Mucosa of stomach (tissue), 1 donor: ENCODE data around the gene USP17L20.
"Not testable (repeated sequence)": the region's sequence is repeated elsewhere in the genome, so short reads cannot be mapped to it uniquely, and the experiment has no call there.

Experiments
- H3K27me3 ChIP-seq: one replicate; pipeline ENCODE4 v1.7.0; 2013; ENCODE audit warnings: mild to moderate bottlenecking, low read length; ENCODE audit not compliant: control insufficient read depth, insufficient read depth
- H3K36me3 ChIP-seq: one replicate; pipeline ENCODE4 v1.7.0; 2013; ENCODE audit warnings: low read length; ENCODE audit not compliant: control insufficient read depth, insufficient read depth
- H3K4me1 ChIP-seq: one replicate; pipeline ENCODE4 v1.7.0; 2013; ENCODE audit warnings: mild to moderate bottlenecking, low read length; ENCODE audit not compliant: control insufficient read depth, insufficient read depth
- H3K4me3 ChIP-seq: one replicate; pipeline ENCODE4 v1.7.0; 2013; ENCODE audit warnings: low read length
- H3K9ac ChIP-seq: one replicate; pipeline ENCODE4 v1.7.0; 2013; ENCODE audit warnings: mild to moderate bottlenecking, low read length, moderate library complexity
- H3K9me3 ChIP-seq: one replicate; pipeline ENCODE4 v1.7.0; 2013; ENCODE audit warnings: mild to moderate bottlenecking, low read length, moderate library complexity; ENCODE audit not compliant: control insufficient read depth
- donor health status: Pancreatic carcinoma.

Gene USP17L20

GRCh38 chr4:9262572-9262971 lies 4.6 kb downstream of the USP17L20 start, which contains the start of gene USP17L21:
Gene USP17L21 (plus strand): TSS chr4:9262872. CDS start chr4:9262872, 0 bp downstream.
- not testable (repeated sequence) for H3K4me3 ChIP-seq, H3K4me1 ChIP-seq, H3K27me3 ChIP-seq, H3K36me3 ChIP-seq, H3K9me3 ChIP-seq, H3K9ac ChIP-seq

GRCh38 chr4:9267319-9267718 lies 9.4 kb downstream of the USP17L20 start, which contains the start of gene USP17L22:
Gene USP17L22 (plus strand): TSS chr4:9267619. CDS start chr4:9267619, 0 bp downstream.
- not testable (repeated sequence) for H3K27me3 ChIP-seq, H3K9ac ChIP-seq, H3K4me1 ChIP-seq, H3K4me3 ChIP-seq, H3K9me3 ChIP-seq, H3K36me3 ChIP-seq

DNA sequence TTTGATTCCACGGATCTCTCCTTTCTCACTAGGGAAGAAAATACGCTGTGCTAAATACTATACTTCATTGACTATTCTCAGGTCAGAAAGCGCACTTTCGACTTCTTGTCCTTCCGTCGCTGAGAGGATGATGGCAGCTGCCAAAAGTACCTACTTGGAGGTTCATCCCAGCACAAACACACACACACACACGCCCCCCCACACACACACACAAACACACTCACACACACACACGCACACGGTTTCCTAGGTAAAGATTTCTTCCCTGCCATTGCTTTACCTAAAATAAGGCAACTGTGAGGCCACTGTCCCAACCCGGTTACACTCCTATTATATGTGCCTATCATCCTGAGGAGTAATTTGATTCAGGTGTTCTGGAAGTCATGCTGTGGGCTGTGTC lies 13.8 kb downstream of the USP17L20 start:
- not testable (repeated sequence) for H3K9me3 ChIP-seq, H3K4me1 ChIP-seq, H3K27me3 ChIP-seq, H3K36me3 ChIP-seq, H3K9ac ChIP-seq, H3K4me3 ChIP-seq
